Activated CD8-positive, alpha-beta T cell treated with anti-CD3 and anti-CD28 coated beads for 36 hours (primary cell): Measurements from ENCODE around the gene CACTIN. TPM values are rescaled to one million over a fixed set of nuclear protein-coding genes. Genes with fewer than 3 reads are reported as not detected.

Source experiments
- ATAC-seq: fragments of 200-7000 bp; cut with Tn5 transposase; one replicate; pipeline ENCODE4 v1.10.0; 2021; ENCODE audit warnings: mild to moderate bottlenecking, moderate library complexity
- CTCF ChIA-PET: fragments of 350-600 bp; sonication (Branson Sonifier 250); formaldehyde crosslinking; loops from one replicate; lab custom pipeline; 2021; ENCODE audit warnings: antibody characterized with exemption; lab: Charles Lee
- POLR2A ChIA-PET: fragments of 350-600 bp; sonication (Branson Sonifier 250); formaldehyde crosslinking; loops from one replicate; lab custom pipeline; 2021; ENCODE audit warnings: antibody characterized with exemption; lab: Charles Lee
- DNase-seq: peaks from one replicate; pipeline ENCODE4 v3.0.0-alpha.2; 2020
- H3K27ac Mint-ChIP-seq: one replicate; pipeline ENCODE4 v1.8.0; 2021; ENCODE audit warnings: mild to moderate bottlenecking, mixed read lengths
- H3K27me3 Mint-ChIP-seq: one replicate; pipeline ENCODE4 v1.8.0; 2021; ENCODE audit warnings: mixed read lengths
- H3K36me3 Mint-ChIP-seq: one replicate; pipeline ENCODE4 v1.8.0; 2021; ENCODE audit warnings: low read depth, mixed read lengths
- H3K4me1 Mint-ChIP-seq: one replicate; pipeline ENCODE4 v1.8.0; 2021; ENCODE audit warnings: low read depth, mixed read lengths
- H3K4me3 Mint-ChIP-seq: one replicate; pipeline ENCODE4 v1.8.0; 2021; ENCODE audit warnings: mild to moderate bottlenecking, moderate library complexity, mixed read lengths
- H3K9me3 Mint-ChIP-seq: one replicate; pipeline ENCODE4 v1.8.0; 2021; ENCODE audit warnings: mixed read lengths
- intact Hi-C: fragments of 100-400 bp; cut with micrococcal nuclease; formaldehyde crosslinking; loops from one replicate; pipeline ENCODE4 v1.10.0; 2022
- total RNA-seq, 2 experiments: library from RNA; stranded (reverse); gene quantifications; one replicate each; pipeline ENCODE4 v1.2.3, GENCODE V29; 2021
- TF ChIP-seq, protein P1 (sequence below): fragments of 200-600 bp; IDR thresholded peaks from one replicate; pipeline ENCODE4 v1.8.0; 2022; ENCODE audit warnings: antibody characterized with exemption, mild to moderate bottlenecking

CACTIN gene
- total RNA-seq, 2 experiments from 2014 or later = 25.9 to 28.5 TPM

DNA sequence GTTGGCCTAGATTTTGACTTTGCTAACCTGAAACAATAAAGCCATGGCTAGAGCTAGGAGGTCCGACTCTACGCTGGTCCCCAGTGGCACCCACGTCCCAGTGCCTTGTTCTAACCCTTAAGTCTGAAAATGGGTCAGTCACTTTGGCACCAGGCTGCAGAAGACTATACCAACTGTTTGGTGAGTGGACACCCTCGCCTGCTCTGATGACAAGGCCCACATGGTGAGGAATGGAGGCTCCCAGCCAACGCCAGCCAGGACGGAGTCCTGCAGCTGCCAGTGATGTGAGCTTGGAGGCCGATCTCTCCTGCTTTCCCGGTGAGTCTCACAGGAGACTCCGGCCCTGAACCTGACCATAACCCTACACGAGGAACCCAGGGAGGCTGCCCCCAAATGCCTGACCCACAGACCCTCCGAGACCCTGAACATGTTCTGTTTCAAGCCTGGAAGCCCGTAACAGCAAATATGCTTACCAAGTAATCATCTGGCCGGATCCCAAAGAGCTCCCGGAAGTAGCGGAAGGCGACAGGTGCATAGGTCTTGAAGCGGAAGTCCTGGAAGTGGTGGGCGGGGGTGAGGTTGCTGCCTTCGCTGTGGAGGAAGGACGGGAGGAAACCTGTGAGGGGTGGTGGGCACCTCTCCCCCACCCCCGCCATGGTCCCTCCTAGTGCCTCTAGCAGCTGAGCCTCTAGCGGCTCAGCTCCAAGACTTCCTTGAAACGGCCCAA lies 34.1 kb upstream of the CACTIN start:
- Mint-ChIP-seq H3K27me3 (no peaks in the 10 kb centered on the region), H3K4me1 (no peaks in the 10 kb centered on the region), H3K27ac (no peak overlapping the region), H3K36me3 (peaks cover 27% of the 10 kb centered on the region), H3K4me3 (no peak overlapping the region), H3K9me3 (no peaks in the 10 kb centered on the region)
- ChIA-PET CTCF (interaction anchor here (1.2 to 1.3 kb wide), 3 partner anchors 35 to 39 kb away, joined by 3 to 6 read pairs (median 4); partner anchors contain the start of gene PIP5K1C), POLR2A (interaction anchor here (0.8 kb wide), 1 partner anchor 10 kb away, joined by 3 read pairs; no protein-coding TSS in a partner anchor)
- intact Hi-C loops = no loop called here
- DNase-seq = no peak
- TF ChIP-seq, protein P1, sequence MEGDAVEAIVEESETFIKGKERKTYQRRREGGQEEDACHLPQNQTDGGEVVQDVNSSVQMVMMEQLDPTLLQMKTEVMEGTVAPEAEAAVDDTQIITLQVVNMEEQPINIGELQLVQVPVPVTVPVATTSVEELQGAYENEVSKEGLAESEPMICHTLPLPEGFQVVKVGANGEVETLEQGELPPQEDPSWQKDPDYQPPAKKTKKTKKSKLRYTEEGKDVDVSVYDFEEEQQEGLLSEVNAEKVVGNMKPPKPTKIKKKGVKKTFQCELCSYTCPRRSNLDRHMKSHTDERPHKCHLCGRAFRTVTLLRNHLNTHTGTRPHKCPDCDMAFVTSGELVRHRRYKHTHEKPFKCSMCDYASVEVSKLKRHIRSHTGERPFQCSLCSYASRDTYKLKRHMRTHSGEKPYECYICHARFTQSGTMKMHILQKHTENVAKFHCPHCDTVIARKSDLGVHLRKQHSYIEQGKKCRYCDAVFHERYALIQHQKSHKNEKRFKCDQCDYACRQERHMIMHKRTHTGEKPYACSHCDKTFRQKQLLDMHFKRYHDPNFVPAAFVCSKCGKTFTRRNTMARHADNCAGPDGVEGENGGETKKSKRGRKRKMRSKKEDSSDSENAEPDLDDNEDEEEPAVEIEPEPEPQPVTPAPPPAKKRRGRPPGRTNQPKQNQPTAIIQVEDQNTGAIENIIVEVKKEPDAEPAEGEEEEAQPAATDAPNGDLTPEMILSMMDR = no peak
- ATAC-seq = no peak

DNA sequence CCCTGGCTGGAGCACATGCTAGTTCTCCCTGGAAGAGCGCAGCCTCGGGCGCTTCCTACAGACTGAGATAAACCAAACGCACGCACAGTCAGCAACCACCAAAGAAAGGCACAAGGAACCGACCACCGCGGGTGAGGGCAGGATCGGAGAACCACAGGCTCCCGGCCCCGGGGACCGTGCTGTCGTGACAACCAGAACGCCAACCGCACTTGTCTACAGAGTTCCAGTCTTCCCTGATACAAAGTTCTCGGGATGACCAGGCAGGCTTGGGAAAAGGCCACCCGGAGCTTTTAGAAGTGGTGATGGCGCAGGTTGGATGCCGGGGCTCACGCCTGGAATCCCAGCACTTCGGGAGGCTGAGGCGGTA lies 33.1 kb upstream of the CACTIN start:
- intact Hi-C loops = no loop called here
- ATAC-seq (no peak), DNase-seq (no peak)
- Mint-ChIP-seq H3K27ac (no peak overlapping the region), H3K4me1 (no peaks in the 10 kb centered on the region), H3K9me3 (no peaks in the 10 kb centered on the region), H3K4me3 (no peak overlapping the region), H3K36me3 (peaks cover 27% of the 10 kb centered on the region), H3K27me3 (no peaks in the 10 kb centered on the region)
- TF ChIP-seq, protein P1 = no peak
- ChIA-PET CTCF (interaction anchor here (1.2 kb wide), 1 partner anchor 40 kb away, joined by 6 read pairs; the partner anchor contains the start of gene PIP5K1C), POLR2A (no interaction called here)

DNA sequence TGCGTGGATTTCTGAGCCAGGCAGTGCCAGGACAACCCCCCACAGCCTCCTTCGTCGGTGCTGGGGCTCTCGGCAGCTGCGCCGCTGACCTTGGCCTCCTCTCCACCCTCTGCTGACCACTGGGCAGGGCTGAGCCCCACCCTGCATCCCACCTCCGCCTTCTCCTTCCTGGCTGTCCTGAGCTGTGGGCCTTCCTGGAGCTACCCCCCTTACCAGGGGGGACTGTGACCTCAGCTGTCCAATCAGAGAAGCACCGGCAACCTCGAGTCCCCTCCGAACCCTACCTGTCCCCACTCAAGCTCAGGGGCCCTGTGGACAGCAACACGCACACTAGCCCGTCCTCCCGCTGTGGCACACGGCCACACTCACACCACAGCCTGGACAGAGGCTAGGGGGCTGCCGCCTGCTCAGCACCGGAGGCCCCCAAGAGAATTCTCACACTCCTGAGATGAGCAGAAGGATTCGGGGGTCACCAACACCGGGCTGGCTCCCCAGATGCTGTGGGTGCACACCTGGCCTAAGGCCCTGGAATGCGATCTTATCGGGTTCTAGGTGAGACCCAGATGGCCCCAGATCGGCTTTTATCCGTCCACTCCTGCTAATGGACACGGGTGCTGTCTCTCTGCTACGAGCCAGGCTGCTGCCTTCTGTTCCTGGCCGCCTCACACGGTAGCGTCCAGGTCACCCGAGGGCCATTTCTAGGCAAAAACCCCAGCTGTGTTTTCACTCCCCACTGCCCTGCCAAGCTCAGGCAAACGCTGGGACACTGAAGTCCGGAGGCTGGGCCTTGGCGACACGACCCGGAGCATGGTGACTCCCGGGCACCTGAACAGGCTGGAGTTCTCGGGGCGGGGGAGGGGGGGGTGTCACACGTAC lies 32.5 kb upstream of the CACTIN start:
- no peak overlapping the region for H3K27ac Mint-ChIP-seq
- H3K4me1 Mint-ChIP-seq = no peaks in the 10 kb centered on the region
- TF ChIP-seq, protein P1 = no peak
- ATAC-seq (no peak), DNase-seq (no peak)
- ChIA-PET CTCF (no interaction called here), POLR2A (no interaction called here)
- H3K36me3 Mint-ChIP-seq = peaks cover 27% of the 10 kb centered on the region
- no peaks in the 10 kb centered on the region for H3K9me3 Mint-ChIP-seq
- no peak overlapping the region for H3K4me3 Mint-ChIP-seq
- intact Hi-C loops = no loop called here
- H3K27me3 Mint-ChIP-seq = no peaks in the 10 kb centered on the region

DNA sequence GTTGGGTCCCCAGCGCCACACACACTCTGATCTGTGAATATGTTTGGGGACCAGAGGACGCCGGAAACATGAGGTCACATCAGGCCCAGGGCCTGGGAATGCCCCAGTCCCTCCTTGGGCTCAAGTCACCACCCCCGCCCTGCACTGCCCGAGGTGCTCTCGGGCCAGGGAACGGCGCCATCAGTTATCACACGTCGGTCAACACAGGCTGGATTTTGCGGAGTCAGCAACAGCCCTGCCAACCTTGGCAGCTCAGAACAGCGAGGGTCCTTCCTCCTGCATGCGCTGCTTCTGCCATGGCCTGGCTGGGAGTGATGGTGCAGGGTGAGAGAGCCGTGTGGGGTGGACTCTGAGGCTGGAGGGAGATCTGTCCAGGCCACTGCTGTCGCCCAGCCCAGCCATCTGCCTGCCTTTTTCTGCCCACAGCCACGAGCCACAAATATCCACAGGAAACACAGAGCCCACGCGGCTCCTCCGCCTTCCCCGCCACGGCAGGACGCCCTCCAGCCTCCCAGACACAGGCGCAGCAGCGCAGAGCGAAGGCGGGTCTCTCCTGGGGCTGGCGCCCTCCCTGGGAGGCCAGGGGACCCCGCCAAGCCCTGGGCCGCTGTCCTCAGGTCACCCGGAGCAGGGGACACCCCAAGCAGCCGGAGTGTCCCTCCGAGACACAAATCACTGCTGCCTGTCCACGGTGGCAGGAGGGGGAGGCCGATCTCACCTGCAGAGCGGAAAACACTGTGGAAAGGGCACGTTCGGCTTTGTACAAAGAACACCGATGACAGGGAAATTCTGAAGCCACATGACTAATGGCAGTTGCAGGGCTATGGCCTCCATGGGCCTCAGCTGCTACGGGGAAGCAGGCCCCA lies 31.6 kb upstream of the CACTIN start:
- POLR2A ChIA-PET = no interaction called here

More for the DNA sequence above, 31.6 kb upstream of the CACTIN start:
- no peaks in the 10 kb centered on the region for H3K27me3 Mint-ChIP-seq
- TF ChIP-seq, protein P1 = no peak
- intact Hi-C loops = no loop called here
- DNase-seq (no peak), ATAC-seq (no peak)
- H3K36me3 Mint-ChIP-seq = peaks cover 24% of the 10 kb centered on the region
- H3K9me3 Mint-ChIP-seq = no peaks in the 10 kb centered on the region
- H3K4me3 Mint-ChIP-seq = no peak overlapping the region
- no peak overlapping the region for H3K27ac Mint-ChIP-seq
- no peaks in the 10 kb centered on the region for H3K4me1 Mint-ChIP-seq
- CTCF ChIA-PET = no interaction called here
